ENCODE results near the gene ANKRD9.
A peak's percentile ranks its signal among the peaks of the same experiment; 100 is the strongest.
"Not testable (repeated sequence)": the region's sequence is repeated elsewhere in the genome, so short reads cannot be mapped to it uniquely, and the experiment has no call there.

The ANKRD9 gene

GRCh38 chr14:102554821-102555819, 45.5 kb upstream of the ANKRD9 start:
- Histone ChIP-seq H3K36me3 (ENCODE audit: control insufficient read depth in 1 of 2, insufficient read depth in 2 of 2, low read length in 2 of 2) (no peaks in the 10 kb centered on the region), H3K4ac (ENCODE audit: low read depth, low read length) (peak overlapping the region; percentile 88), H3K18ac (ENCODE audit: low read length) (peak overlapping the region; percentile 87), H3K4me2 (ENCODE audit: low read length) (peak overlapping the region; percentile 86), H3K23ac (ENCODE audit: low read length) (no peak overlapping the region), H3K79me1 (ENCODE audit: low read length) (peaks cover 20% of the 10 kb centered on the region), H3K79me2 (ENCODE audit: control insufficient read depth, insufficient read depth, low read length, poor library complexity) (peaks cover 3% of the 10 kb centered on the region), H2AFZ (ENCODE audit: insufficient read depth, low read length, poor library complexity) (peak overlapping the region; percentile 94), H3K4me1 (ENCODE audit: control insufficient read depth in 1 of 2, insufficient read depth in 2 of 2, low read length in 2 of 2) (peaks cover 15 to 20% of the 10 kb centered on the region in 2 experiments), H3K9me3 (ENCODE audit: insufficient read depth, low read depth, low read length) (no peaks in the 10 kb centered on the region), H3K27ac (ENCODE audit: low read depth, low read length) (no peak overlapping the region), H3K9ac (ENCODE audit: low read length) (peak overlapping the region; percentile 28), H4K91ac (ENCODE audit: low read depth, low read length) (peak overlapping the region; percentile 92), H4K8ac (ENCODE audit: low read depth, low read length) (peak overlapping the region; percentile 99), H2BK120ac (ENCODE audit: insufficient read depth, low read length, poor library complexity) (peak overlapping the region; percentile 91), H3K14ac (ENCODE audit: low read length) (peak overlapping the region; percentile 95), H3K27me3 (ENCODE audit: insufficient read depth, low read length) (no peaks in the 10 kb centered on the region), H3K4me3 (ENCODE audit: low read depth, low read length) (peak overlapping the region; percentile 74), H2BK5ac (ENCODE audit: low read depth, low read length, poor library complexity) (peak overlapping the region; percentile 69), H4K12ac (ENCODE audit: low read depth, low read length) (peak overlapping the region; percentile 92), H2BK12ac (ENCODE audit: low read length) (peak overlapping the region; percentile 84), H2AK5ac (ENCODE audit: low read length) (peak overlapping the region; percentile 87)
- DNase-seq, result peak in 1 of 2 donors; percentile 49
- WGBS (ENCODE audit: extremely low coverage, insufficient coverage, insufficient read length), result no CpG with 5 or more reads among the region's 94 CpGs

DNA sequence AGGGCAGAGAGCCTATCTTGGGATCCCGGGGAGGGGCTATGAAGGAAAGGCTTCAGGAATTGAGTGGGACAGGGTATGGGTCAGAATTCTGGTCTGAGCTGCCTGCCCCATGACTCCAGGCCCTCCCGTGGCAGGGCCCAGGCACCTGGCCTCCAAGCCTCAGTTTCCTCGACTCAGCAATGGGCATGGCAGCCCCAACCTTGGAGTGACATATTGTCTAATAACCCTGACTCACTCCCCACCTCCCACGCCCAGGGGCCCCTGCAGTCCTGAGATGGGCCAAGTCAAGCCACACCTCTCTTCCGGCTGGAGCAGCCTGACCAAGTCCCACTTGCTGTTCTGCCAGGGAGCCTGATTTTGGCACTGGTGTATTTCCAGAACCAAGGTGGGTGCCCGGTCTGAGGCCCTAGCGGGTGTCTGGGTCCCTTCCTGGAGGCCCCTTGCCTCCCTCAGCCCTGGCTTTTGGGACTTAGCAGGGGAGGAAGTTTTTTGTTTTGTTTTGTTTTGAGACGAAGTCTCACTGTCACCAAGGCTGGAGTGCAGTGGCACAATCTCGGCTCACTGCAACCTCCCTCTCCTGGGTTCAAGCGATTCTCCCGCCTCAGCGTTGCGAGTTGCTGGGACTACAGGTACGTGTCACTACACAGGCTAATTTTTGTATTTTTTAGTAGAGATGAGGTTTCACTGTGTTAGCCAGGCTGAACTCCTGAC, 42.6 kb upstream of the ANKRD9 start:
- peak overlapping the region; percentile 49 for H3K14ac ChIP-seq (ENCODE audit: low read length)
- H2BK5ac ChIP-seq (ENCODE audit: low read depth, low read length, poor library complexity), result no peak overlapping the region
- no peak overlapping the region for H2BK120ac ChIP-seq (ENCODE audit: insufficient read depth, low read length, poor library complexity)
- H3K4me2 ChIP-seq (ENCODE audit: low read length), result no peak overlapping the region
- peak overlapping the region; percentile 35 for H2AK5ac ChIP-seq (ENCODE audit: low read length)
- H4K8ac ChIP-seq (ENCODE audit: low read depth, low read length), result peak overlapping the region; percentile 36
- peak overlapping the region; percentile 75 for H4K91ac ChIP-seq (ENCODE audit: low read depth, low read length)
- H3K18ac ChIP-seq (ENCODE audit: low read length), result peak overlapping the region; percentile 33
- peaks cover 18% of the 10 kb centered on the region for H3K79me1 ChIP-seq (ENCODE audit: low read length)
- H3K79me2 ChIP-seq (ENCODE audit: control insufficient read depth, insufficient read depth, low read length, poor library complexity), result peaks cover 3% of the 10 kb centered on the region
- DNase-seq, result peak in 1 of 2 donors; percentile 53
- H3K4me1 ChIP-seq (ENCODE audit: control insufficient read depth in 1 of 2, insufficient read depth in 2 of 2, low read length in 2 of 2), result peaks cover 15 to 20% of the 10 kb centered on the region in 2 experiments
- WGBS (ENCODE audit: extremely low coverage, insufficient coverage, insufficient read length), result no CpG with 5 or more reads among the region's 14 CpGs
- peak overlapping the region; percentile 5 for H2BK12ac ChIP-seq (ENCODE audit: low read length)
- no peak overlapping the region for H3K23ac ChIP-seq (ENCODE audit: low read length)
- H3K9ac ChIP-seq (ENCODE audit: low read length), result no peak overlapping the region
- H3K36me3 ChIP-seq (ENCODE audit: control insufficient read depth in 1 of 2, insufficient read depth in 2 of 2, low read length in 2 of 2), result no peaks in the 10 kb centered on the region
- H3K4me3 ChIP-seq (ENCODE audit: low read depth, low read length), result no peak overlapping the region
- H3K27ac ChIP-seq (ENCODE audit: low read depth, low read length), result no peak overlapping the region
- no peaks in the 10 kb centered on the region for H3K27me3 ChIP-seq (ENCODE audit: insufficient read depth, low read length)
- peak overlapping the region; percentile 41 for H3K4ac ChIP-seq (ENCODE audit: low read depth, low read length)
- H2AFZ ChIP-seq (ENCODE audit: insufficient read depth, low read length, poor library complexity), result no peak overlapping the region
- H3K9me3 ChIP-seq (ENCODE audit: insufficient read depth, low read depth, low read length), result no peaks in the 10 kb centered on the region
- peak overlapping the region; percentile 6 for H4K12ac ChIP-seq (ENCODE audit: low read depth, low read length)

DNA sequence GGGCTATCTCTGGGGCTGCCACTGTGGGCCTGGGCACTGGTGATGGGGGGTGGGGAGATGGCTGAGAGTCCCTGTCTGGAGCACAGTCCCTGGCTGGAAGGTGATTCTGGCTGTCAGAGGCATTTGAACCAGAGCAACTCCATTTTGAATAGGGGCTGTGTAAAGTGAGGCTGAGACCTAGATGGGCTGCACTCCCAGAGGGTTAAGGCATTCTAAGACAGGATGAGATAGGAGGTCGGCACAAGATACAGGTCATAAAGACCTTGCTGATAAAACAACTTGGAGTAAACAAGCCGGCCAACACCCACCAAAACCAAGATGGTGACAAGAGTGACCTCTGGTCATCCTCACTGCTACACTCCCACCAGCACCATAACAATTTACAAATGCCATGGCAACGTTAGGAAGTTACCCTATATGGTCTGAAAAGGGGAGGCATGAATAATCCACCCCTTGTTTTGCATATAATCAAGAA, 41.4 kb upstream of the ANKRD9 start:
- H3K4me2 ChIP-seq (ENCODE audit: low read length); H3K23ac ChIP-seq (ENCODE audit: low read length); H3K36me3 ChIP-seq (ENCODE audit: control insufficient read depth in 1 of 2, insufficient read depth in 2 of 2, low read length in 2 of 2); H2AFZ ChIP-seq (ENCODE audit: insufficient read depth, low read length, poor library complexity); H3K18ac ChIP-seq (ENCODE audit: low read length); H4K12ac ChIP-seq (ENCODE audit: low read depth, low read length); H2BK12ac ChIP-seq (ENCODE audit: low read length); H3K79me2 ChIP-seq (ENCODE audit: control insufficient read depth, insufficient read depth, low read length, poor library complexity); H3K9ac ChIP-seq (ENCODE audit: low read length); H2BK5ac ChIP-seq (ENCODE audit: low read depth, low read length, poor library complexity); H3K4ac ChIP-seq (ENCODE audit: low read depth, low read length); H3K9me3 ChIP-seq (ENCODE audit: insufficient read depth, low read depth, low read length); H3K27me3 ChIP-seq (ENCODE audit: insufficient read depth, low read length); H3K4me3 ChIP-seq (ENCODE audit: low read depth, low read length); H3K14ac ChIP-seq (ENCODE audit: low read length); H2AK5ac ChIP-seq (ENCODE audit: low read length); H3K27ac ChIP-seq (ENCODE audit: low read depth, low read length); H2BK120ac ChIP-seq (ENCODE audit: insufficient read depth, low read length, poor library complexity); H4K8ac ChIP-seq (ENCODE audit: low read depth, low read length): not testable (repeated sequence)
- DNase-seq, result peak in 1 of 2 donors; percentile 50
- Histone ChIP-seq H4K91ac (ENCODE audit: low read depth, low read length) (peak overlapping the region; percentile 2), H3K4me1 (ENCODE audit: control insufficient read depth in 1 of 2, insufficient read depth in 2 of 2, low read length in 2 of 2) (peaks cover 11 to 18% of the 10 kb centered on the region in 2 experiments), H3K79me1 (ENCODE audit: low read length) (peaks cover 18% of the 10 kb centered on the region)
- WGBS (ENCODE audit: extremely low coverage, insufficient coverage, insufficient read length), result no CpG with 5 or more reads among the region's 3 CpGs

- Histone ChIP-seq H3K27me3 (ENCODE audit: insufficient read depth, low read length) (no peaks in the 10 kb centered on the region), H3K27ac (ENCODE audit: low read depth, low read length) (no peak overlapping the region), H4K8ac (ENCODE audit: low read depth, low read length) (no peak overlapping the region), H4K12ac (ENCODE audit: low read depth, low read length) (no peak overlapping the region), H3K23ac (ENCODE audit: low read length) (no peak overlapping the region), H3K4me1 (ENCODE audit: control insufficient read depth in 1 of 2, insufficient read depth in 2 of 2, low read length in 2 of 2) (peaks cover 26 to 33% of the 10 kb centered on the region in 2 experiments), H2AK5ac (ENCODE audit: low read length) (no peak overlapping the region), H2AFZ (ENCODE audit: insufficient read depth, low read length, poor library complexity) (no peak overlapping the region), H3K4me3 (ENCODE audit: low read depth, low read length) (no peak overlapping the region), H3K36me3 (ENCODE audit: control insufficient read depth in 1 of 2, insufficient read depth in 2 of 2, low read length in 2 of 2) (no peaks in the 10 kb centered on the region), H3K79me2 (ENCODE audit: control insufficient read depth, insufficient read depth, low read length, poor library complexity) (peaks cover 8% of the 10 kb centered on the region), H2BK12ac (ENCODE audit: low read length) (no peak overlapping the region), H3K9me3 (ENCODE audit: insufficient read depth, low read depth, low read length) (no peaks in the 10 kb centered on the region), H3K9ac (ENCODE audit: low read length) (no peak overlapping the region), H4K91ac (ENCODE audit: low read depth, low read length) (no peak overlapping the region), H2BK120ac (ENCODE audit: insufficient read depth, low read length, poor library complexity) (no peak overlapping the region), H3K4ac (ENCODE audit: low read depth, low read length) (no peak overlapping the region), H3K4me2 (ENCODE audit: low read length) (no peak overlapping the region), H3K18ac (ENCODE audit: low read length) (no peak overlapping the region), H3K79me1 (ENCODE audit: low read length) (peaks cover 28% of the 10 kb centered on the region), H3K14ac (ENCODE audit: low read length) (no peak overlapping the region), H2BK5ac (ENCODE audit: low read depth, low read length, poor library complexity) (no peak overlapping the region)
- no peak for DNase-seq
- WGBS (ENCODE audit: extremely low coverage, insufficient coverage, insufficient read length), result no CpG with 5 or more reads among the region's 3 CpGs
Measured at GRCh38 chr14:102548616-102549240, 39.2 kb upstream of the ANKRD9 start.

Measured in trophoblast cell (in vitro differentiated cells and primary cell).